Activated T-helper 1 cell treated with anti-CD3 and anti-CD28 coated beads, Interleukin-12 subunit alpha, Interleukin-12 subunit beta, Interleukin-2, Interleukin-4 antibody, amounts not matched to agents 30 ng/mL and 10 ng/mL and 1 ng/mL, durations not matched to agents 14 hours and 24 hours and 36 hours (primary cell): ENCODE data around the gene NECTIN1. TPM values are rescaled to one million over a fixed set of nuclear protein-coding genes. Genes with fewer than 3 reads are reported as not detected.

Source experiments
- DNase-seq: peaks from one replicate; pipeline ENCODE4 v3.0.0; 2021; ENCODE audit warnings: low spot score
- H3K27ac Mint-ChIP-seq: one replicate; pipeline ENCODE4 v1.8.0; 2021; ENCODE audit warnings: mild to moderate bottlenecking, mixed read lengths
- H3K27me3 Mint-ChIP-seq: one replicate; pipeline ENCODE4 v1.8.0; 2022; ENCODE audit warnings: mild to moderate bottlenecking, moderate library complexity, mixed read lengths; ENCODE audit not compliant: insufficient read depth
- H3K36me3 Mint-ChIP-seq: one replicate; pipeline ENCODE4 v1.8.0; 2021; ENCODE audit warnings: low read depth, mixed read lengths
- H3K4me1 Mint-ChIP-seq: one replicate; pipeline ENCODE4 v1.8.0; 2021; ENCODE audit warnings: low read depth, mixed read lengths
- H3K4me3 Mint-ChIP-seq: one replicate; pipeline ENCODE4 v1.8.0; 2021; ENCODE audit warnings: mild to moderate bottlenecking, moderate library complexity, mixed read lengths
- H3K9me3 Mint-ChIP-seq: one replicate; pipeline ENCODE4 v1.8.0; 2021; ENCODE audit warnings: mixed read lengths
- intact Hi-C: fragments of 100-400 bp; cut with micrococcal nuclease; formaldehyde crosslinking; loops from one replicate; pipeline ENCODE4 v1.15.1; 2024
- total RNA-seq: library from RNA; stranded (reverse); gene quantifications from 2 replicates; pipeline ENCODE4 v1.2.3, GENCODE V29; 2022

The NECTIN1 gene
- total RNA-seq, 1 donor from 2014 or later: 4.5 TPM

DNA sequence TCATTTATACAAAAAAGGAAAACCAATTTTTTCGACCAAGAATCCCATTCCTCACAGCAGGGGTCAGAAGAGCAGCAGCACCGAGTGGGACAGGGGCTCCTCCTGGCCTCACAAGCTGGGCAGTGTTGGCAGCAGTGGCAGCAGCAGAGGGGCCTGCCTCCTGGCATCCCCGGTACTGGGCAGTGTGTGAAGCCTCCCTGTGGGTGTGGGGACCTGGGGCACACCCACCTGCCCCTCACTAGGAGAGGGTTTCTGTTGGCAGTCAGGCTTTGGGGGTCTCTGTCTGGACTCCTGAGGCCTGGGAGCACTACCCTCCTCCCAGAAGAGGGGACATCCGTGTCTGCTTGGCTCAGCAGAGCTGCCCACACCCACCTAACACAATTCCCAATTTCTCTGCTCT is 67.8 kb downstream of the NECTIN1 start:
- no peaks in the 10 kb centered on the region for H3K9me3 Mint-ChIP-seq
- no peaks in the 10 kb centered on the region for H3K27me3 Mint-ChIP-seq
- no peak for DNase-seq
- no peak overlapping the region for H3K27ac Mint-ChIP-seq
- no peaks in the 10 kb centered on the region for H3K4me1 Mint-ChIP-seq
- intact Hi-C loops: no loop called here
- no peaks in the 10 kb centered on the region for H3K36me3 Mint-ChIP-seq
- H3K4me3 Mint-ChIP-seq: no peak overlapping the region

DNA sequence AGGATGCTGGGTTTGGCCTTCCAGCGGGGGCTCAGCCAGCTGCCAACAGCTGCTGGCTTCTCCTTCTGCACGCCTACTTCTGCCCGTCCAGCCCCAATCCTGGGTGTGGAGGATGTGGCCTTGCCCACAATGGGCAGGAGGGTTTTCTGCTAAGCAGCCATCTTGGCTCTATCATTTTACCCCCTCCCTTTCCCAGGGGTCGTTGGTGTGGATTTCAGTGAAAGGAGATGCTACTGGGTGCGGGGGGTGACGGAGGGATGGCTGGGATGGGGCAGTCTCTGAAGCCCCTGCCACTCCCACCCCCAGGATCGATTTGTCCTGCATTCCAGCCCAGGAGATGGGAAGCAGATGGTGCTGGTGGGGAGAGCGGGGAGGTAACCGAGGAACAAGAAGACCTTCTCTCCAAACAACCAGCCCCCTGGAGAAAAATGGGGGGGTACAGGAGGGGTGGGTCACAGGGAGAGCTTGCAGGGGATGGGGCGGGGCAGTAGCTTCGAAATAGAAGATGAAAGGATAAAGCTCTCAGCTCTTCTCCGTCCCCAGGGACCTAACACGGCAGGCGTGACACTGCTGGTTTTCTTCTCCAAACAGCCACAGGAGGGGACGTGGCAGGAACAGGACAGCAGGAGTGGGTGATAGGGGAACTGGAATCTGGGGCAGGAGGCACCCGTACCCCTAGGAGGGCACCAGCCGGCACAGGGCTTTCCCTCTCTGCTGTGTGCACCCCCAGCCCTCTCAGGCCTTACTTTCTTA is 68.9 kb downstream of the NECTIN1 start:
- Mint-ChIP-seq H3K27me3 (no peaks in the 10 kb centered on the region), H3K4me1 (no peaks in the 10 kb centered on the region), H3K36me3 (no peaks in the 10 kb centered on the region), H3K27ac (no peak overlapping the region), H3K9me3 (no peaks in the 10 kb centered on the region), H3K4me3 (no peak overlapping the region)
- DNase-seq: no peak
- intact Hi-C loops: no loop called here

DNA sequence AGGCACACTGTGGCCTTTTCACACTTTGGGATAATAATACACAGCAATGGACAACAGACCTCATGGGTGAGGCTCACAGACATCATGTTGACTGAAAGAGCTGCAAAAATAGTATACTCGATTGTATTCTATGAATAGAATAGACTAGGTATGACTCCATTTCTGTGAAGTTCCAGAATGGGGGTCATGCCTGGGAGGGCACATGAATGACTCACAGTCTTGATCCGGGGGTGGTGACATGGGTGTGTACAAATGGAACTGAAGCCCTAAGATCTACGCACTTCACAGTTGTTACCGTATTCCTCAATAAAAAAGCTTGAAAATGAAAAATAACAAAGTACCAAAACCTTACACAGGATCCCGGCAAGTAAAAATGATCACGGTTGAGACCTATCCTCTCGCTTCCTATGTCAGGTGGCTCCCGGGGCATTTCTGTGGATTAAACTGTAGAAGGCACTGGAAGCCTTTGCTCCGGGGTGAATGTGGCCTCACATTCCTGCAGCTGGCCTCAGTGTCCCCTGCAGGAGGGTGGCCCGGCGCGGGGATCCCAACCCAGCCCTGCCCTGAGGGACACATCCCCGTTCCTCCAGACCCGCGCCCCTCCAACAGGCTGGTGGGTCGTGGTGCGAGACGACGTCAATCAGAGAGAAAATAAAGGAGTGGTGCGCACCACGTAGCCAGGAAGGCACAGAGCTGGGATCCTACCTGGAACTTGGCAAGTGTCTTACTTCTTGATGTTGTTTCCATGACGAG is 75.9 kb downstream of the NECTIN1 start:
- Mint-ChIP-seq H3K27ac (no peak overlapping the region), H3K9me3 (no peaks in the 10 kb centered on the region), H3K36me3 (no peaks in the 10 kb centered on the region), H3K4me1 (no peaks in the 10 kb centered on the region), H3K27me3 (no peaks in the 10 kb centered on the region), H3K4me3 (no peak overlapping the region)
- intact Hi-C loops: no loop called here
- no peak for DNase-seq

DNA sequence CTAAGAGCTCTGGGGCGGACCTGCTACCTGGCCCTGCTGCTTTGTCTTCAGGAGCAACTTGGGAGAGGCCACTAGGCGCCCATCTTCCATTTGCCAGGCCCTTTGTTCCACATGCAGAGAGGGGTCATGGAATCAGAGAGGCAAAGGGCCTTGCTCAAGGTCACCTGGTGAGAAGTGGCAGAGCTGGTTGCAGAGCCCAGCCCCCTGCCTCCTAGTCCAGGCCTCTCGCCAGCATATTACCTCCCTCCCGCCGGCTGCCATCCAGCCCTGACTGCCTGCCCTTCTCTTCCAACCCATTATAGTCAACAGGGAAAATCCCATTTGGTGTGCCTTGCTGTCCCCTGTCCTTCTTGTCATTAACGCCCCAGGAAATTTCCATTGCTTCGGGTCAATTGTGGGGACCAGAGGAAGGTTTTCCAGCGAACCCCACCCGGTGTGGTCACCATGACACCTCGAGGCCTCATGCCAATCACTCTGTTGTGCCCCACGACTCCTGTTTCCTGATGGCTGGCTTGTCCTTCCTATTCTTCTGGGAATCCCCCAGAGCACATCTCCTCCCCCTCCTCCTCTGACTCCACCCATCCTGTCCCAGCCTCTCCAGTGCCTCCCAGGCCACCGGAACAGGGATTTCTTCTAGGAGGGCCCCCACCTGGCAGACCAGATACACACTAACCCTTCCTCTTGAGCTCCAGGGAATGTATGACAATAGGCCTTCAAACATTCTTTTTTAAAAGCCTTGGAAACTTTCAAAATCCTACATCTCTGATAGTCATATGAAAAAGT is 77.0 kb downstream of the NECTIN1 start:
- Mint-ChIP-seq H3K27me3 (no peaks in the 10 kb centered on the region), H3K4me1 (no peaks in the 10 kb centered on the region), H3K36me3 (no peaks in the 10 kb centered on the region), H3K9me3 (no peaks in the 10 kb centered on the region), H3K27ac (no peak overlapping the region), H3K4me3 (no peak overlapping the region)
- intact Hi-C loops: no loop called here
- no peak for DNase-seq

DNA sequence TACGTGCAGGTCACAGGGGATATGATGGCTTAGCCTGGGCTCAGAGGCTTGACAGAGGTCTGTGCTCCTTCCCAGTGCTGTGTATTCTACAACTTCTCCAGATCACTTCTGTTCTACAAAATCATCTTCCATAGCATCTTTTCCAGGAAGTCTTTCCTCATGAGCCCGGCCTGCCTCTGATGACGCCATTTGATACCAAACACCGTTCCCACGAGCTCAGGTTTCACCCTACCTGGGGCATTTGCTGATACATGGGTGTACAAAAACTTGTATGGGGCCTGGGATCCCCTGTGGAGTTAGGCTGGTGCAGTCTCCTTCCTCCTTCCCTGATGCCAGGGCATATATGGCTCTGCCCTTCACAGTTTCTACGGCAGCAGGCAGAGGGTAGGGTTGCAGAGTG is 78.7 kb downstream of the NECTIN1 start:
- Mint-ChIP-seq H3K4me1 (no peaks in the 10 kb centered on the region), H3K27ac (no peak overlapping the region), H3K4me3 (no peak overlapping the region), H3K27me3 (no peaks in the 10 kb centered on the region), H3K36me3 (no peaks in the 10 kb centered on the region), H3K9me3 (no peaks in the 10 kb centered on the region)
- DNase-seq: no peak
- intact Hi-C loops: no loop called here

DNA sequence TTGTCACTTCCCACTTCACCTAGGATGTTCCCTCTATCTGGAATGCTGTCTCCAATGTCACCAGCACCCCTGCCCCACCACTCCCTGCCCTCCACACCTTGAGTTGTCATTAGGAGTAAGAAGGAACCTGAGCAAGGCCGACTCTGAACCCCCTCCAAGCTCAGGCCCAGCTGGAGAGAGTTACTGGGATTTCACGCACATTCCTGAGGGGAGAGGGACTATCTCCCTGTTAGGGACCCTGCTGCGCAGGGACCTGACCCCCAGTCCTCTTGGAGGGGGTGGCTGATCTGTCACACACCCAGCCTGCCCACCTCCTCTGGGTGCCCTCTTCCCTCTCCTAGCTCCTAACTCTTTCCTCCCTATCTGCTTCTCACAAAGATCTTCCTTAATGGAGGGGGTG is 81.7 kb downstream of the NECTIN1 start:
- no peaks in the 10 kb centered on the region for H3K36me3 Mint-ChIP-seq
- intact Hi-C loops: no loop called here
- no peak overlapping the region for H3K27ac Mint-ChIP-seq

DNA sequence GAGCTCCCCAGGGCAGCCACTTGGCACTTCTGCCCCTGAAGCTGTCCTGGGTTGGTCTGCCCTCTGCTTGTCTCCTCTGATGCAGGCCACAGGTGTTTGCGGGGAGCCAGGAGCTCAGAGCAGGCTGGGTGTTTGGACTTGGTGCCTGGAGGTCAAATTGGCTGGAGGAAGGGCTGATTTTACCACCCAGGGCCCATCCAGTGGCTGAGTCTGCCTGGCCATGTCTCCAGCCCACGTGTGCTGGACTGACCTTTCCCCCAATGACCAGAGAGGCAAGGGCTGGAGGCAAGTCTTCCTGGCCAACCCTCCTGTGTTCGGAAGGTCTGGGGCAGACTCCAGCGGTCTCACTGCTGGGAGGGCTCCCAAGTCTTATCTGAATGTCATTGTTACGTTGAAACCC is 84.0 kb downstream of the NECTIN1 start:
- intact Hi-C loops: no loop called here
- Mint-ChIP-seq H3K9me3 (no peaks in the 10 kb centered on the region), H3K36me3 (no peaks in the 10 kb centered on the region), H3K27me3 (no peaks in the 10 kb centered on the region), H3K27ac (no peak overlapping the region), H3K4me1 (no peaks in the 10 kb centered on the region), H3K4me3 (no peak overlapping the region)
- no peak for DNase-seq

More for the DNA sequence above, 81.7 kb downstream of the NECTIN1 start:
- Mint-ChIP-seq H3K27me3 (no peaks in the 10 kb centered on the region), H3K9me3 (no peaks in the 10 kb centered on the region), H3K4me3 (no peak overlapping the region), H3K4me1 (no peaks in the 10 kb centered on the region)
- no peak for DNase-seq

DNA sequence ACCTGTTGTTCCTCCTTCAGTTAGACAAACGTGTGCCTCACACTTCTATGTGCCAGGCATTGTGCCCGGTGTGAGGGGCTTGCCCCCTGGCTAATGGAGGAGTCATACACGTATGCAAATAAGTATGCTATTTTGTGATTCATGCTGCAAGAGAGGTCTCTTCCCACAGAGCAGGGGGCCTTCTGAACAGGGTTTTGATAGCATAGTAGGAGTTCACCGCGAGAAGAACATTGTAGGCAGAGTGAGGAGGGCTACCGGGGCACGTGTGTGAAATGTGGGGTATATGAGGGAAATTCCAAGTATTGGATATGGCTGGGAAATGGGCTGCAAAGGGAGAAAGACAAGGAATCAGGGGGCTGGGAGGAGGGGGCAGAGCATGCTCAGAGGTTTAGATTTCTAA is 84.5 kb downstream of the NECTIN1 start:
- DNase-seq: no peak
- Mint-ChIP-seq H3K4me1 (no peaks in the 10 kb centered on the region), H3K36me3 (no peaks in the 10 kb centered on the region), H3K27me3 (no peaks in the 10 kb centered on the region), H3K27ac (no peak overlapping the region), H3K4me3 (no peak overlapping the region), H3K9me3 (no peaks in the 10 kb centered on the region)
- intact Hi-C loops: no loop called here

DNA sequence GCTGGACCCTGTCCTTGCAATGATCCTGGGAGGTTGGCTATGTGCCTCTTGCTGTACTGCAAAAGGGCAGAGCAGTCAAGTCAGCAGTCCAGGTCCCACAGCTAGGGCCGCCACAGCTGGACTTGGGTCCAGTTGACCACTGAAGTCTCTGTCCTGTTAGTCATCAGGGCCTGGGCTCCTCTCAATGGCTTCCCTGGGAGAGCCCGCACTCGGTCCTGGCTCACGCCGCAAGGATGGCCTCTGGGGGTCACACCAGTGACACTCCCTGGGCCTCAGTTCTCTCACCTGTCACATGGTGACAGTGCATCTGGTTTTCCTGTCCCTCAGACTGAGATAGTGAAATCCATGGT is 85.1 kb downstream of the NECTIN1 start:
- intact Hi-C loops: loop anchor here (2.0 kb wide), 2 partner anchors 85 to 465 kb away; partner anchors contain the start of gene NECTIN1
- no peak overlapping the region for H3K27ac Mint-ChIP-seq
- H3K9me3 Mint-ChIP-seq: no peaks in the 10 kb centered on the region
- no peak overlapping the region for H3K4me3 Mint-ChIP-seq
- DNase-seq: no peak
- no peaks in the 10 kb centered on the region for H3K27me3 Mint-ChIP-seq
- no peaks in the 10 kb centered on the region for H3K4me1 Mint-ChIP-seq
- no peaks in the 10 kb centered on the region for H3K36me3 Mint-ChIP-seq

DNA sequence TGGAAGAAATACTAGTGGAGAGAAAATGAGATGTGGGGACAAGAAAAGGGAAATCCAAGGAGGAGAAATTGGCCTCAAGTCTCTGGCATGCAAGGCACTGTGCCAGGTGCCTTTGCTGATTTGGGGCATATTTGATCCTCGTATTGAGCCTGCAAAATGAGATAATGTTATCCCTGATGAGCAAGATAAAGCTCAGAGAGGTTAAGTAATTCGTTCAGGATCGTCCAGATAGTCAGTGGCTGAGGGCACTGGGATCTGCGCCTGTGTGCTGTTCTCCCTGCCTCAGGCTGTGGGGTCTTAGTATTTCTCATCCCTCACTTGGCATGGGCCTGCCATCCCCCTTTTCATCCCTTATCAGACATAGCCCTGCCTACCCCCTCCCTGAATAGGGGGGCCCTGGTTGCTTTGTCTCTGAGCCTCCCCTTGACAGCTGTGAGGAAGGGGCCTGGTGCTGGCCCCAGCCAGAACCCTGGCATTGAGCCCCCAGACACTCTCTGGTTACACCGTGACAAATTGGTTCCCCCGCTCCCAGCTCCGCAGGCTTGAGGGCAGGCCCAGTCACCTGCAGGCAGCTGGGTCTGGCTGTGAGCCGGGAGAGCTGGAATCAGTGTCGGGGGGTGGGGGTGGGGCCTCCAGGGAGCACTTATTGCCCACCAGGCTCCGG is 85.7 kb downstream of the NECTIN1 start:
- no peaks in the 10 kb centered on the region for H3K36me3 Mint-ChIP-seq
- intact Hi-C loops: loop anchor here (2.0 kb wide), 2 partner anchors 85 to 465 kb away; partner anchors contain the start of gene NECTIN1
- DNase-seq: no peak
- H3K9me3 Mint-ChIP-seq: no peaks in the 10 kb centered on the region
- no peak overlapping the region for H3K27ac Mint-ChIP-seq
- no peaks in the 10 kb centered on the region for H3K4me1 Mint-ChIP-seq
- H3K27me3 Mint-ChIP-seq: no peaks in the 10 kb centered on the region
- H3K4me3 Mint-ChIP-seq: no peak overlapping the region

DNA sequence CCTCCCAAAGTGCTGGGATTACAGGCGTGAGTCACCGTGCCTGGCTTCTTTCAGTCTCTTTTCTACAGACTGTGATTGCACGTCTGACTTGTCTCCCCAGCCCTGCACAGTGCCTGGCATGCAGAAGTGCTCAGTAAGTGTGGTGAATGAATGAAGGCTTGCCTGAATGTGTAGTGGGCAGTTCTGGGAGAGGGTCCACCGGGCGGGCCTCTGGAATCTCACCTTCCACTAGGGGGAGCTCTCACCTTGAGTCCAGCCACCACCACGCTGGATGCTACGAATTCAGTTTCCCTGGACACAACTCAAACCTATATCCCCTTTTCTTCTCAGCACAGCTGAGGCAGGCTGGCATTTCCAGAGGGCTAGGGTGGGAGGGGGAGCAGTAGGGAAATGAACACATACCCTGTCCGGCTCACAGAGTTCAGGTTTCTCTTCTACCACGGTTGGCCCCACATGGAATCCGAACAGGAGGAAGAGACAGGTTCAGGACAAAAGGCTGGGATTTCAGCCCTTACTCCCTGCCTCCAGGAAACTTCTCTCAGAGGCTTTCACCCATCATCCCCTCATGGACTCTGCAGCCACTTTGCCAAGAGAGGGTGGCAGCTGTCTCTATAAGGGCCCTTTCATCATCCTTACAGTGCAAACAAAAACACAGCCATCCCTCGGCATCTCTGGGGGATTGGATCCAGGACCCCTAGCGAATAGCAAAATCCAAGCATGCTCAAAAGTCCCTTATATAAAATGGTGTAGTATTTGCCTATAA is 86.8 kb downstream of the NECTIN1 start:
- H3K27me3 Mint-ChIP-seq: no peaks in the 10 kb centered on the region
- no peaks in the 10 kb centered on the region for H3K36me3 Mint-ChIP-seq
- H3K4me1 Mint-ChIP-seq: no peaks in the 10 kb centered on the region
- intact Hi-C loops: loop anchor here (1.0 to 2.0 kb wide), 3 partner anchors 87 to 467 kb away; partner anchors contain the start of gene NECTIN1
- DNase-seq: no peak
- no peak overlapping the region for H3K4me3 Mint-ChIP-seq
- H3K9me3 Mint-ChIP-seq: no peaks in the 10 kb centered on the region
- no peak overlapping the region for H3K27ac Mint-ChIP-seq

DNA sequence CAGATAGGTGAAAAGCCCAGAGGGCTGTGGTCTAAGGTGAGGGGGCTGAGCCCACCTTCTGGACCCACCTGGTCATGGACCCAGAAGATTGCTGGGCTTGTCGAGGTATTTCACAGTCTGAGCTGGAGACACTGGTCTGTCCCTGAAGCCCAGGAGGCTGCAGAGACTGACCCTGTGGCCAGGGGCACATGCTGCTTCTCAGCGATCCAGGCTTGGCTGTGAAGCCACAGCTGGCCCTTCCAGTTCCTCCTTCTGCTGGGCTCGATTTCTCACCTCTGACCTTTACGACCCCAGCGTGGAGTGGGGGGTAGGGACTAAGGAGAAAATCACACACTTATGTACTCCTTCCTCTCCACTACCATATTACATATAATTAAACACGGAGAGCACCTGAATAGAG is 88.5 kb downstream of the NECTIN1 start:
- intact Hi-C loops: no loop called here

More for the DNA sequence above, 88.5 kb downstream of the NECTIN1 start:
- Mint-ChIP-seq H3K4me1 (no peaks in the 10 kb centered on the region), H3K27me3 (no peaks in the 10 kb centered on the region), H3K9me3 (no peaks in the 10 kb centered on the region), H3K27ac (no peak overlapping the region), H3K4me3 (no peak overlapping the region), H3K36me3 (no peaks in the 10 kb centered on the region)
- DNase-seq: no peak
